Retinal pigment epithelial cell (primary cell): ENCODE results near the gene ZC3H7A.
"Not testable (repeated sequence)": the region's sequence is repeated elsewhere in the genome, so short reads cannot be mapped to it uniquely, and the experiment has no call there.

Source experiments
- DNase-seq: peaks from one replicate; pipeline ENCODE4 v3.0.0-alpha.2; 2010; ENCODE audit warnings: low read depth
- H3K4me3 ChIP-seq: 2 replicates; pipeline ENCODE4 v1.5.1; 2011; ENCODE audit warnings: mild to moderate bottlenecking, low read length, control low read depth, moderate library complexity
- CTCF ChIP-seq: conservative IDR thresholded peaks from 2 replicates; pipeline ENCODE4 v1.5.1; 2011; ENCODE audit warnings: low read depth, low read length, control low read depth, inconsistent platforms

The ZC3H7A gene

GRCh38 chr16:11835891-11836649 is 39.0 kb upstream of the ZC3H7A start:
- no peak overlapping the region for H3K4me3 ChIP-seq
- peak; percentile 28 for DNase-seq
- TF ChIP-seq CTCF = no peak

- DNase-seq = no peak
- no peak overlapping the region for H3K4me3 ChIP-seq
- no peak for TF ChIP-seq CTCF
Measured at GRCh38 chr16:11835309-11835708, 38.3 kb upstream of the ZC3H7A start.

DNA sequence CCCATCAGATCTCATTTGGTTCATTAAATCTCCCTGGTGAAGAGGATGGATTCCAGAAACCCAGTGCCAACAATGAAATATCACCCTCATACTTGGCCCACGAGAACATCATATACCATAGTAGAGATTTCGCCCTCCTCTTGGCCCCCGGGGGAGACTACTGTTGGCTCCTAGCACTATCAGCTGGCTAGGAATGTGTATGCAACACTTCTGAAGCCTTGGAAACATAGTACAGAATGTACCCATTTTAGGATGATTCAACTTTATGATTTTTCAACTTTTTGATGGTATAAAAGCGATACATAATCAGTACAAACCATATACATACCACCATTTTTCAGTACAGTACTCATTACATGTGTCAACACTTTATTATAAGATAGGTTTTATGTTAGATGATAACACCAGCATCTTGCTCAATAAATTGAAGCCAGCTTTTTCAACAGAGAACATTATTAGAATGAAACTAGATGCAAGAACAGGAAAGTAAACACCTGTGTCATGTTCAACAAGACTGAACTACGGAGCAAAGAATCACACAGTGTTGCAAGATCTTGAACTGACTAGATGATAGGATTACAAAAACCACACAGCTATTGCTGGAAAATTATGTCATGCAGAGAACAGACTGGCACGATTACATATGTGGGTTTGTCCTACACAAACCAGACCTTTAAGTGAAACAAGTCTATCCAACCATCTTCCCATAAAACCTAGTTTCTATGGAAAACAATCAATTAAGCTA is 37.1 kb upstream of the ZC3H7A start:
- no peak for TF ChIP-seq CTCF
- no peak overlapping the region for H3K4me3 ChIP-seq
- DNase-seq = peak; percentile 35

- no peak overlapping the region for H3K4me3 ChIP-seq
- TF ChIP-seq CTCF = no peak
- no peak for DNase-seq
Measured at GRCh38 chr16:11828696-11829095, 31.6 kb upstream of the ZC3H7A start.

- DNase-seq, H3K4me3 ChIP-seq: not testable (repeated sequence)
Measured at GRCh38 chr16:11825520-11826165, 28.6 kb upstream of the ZC3H7A start.

DNA sequence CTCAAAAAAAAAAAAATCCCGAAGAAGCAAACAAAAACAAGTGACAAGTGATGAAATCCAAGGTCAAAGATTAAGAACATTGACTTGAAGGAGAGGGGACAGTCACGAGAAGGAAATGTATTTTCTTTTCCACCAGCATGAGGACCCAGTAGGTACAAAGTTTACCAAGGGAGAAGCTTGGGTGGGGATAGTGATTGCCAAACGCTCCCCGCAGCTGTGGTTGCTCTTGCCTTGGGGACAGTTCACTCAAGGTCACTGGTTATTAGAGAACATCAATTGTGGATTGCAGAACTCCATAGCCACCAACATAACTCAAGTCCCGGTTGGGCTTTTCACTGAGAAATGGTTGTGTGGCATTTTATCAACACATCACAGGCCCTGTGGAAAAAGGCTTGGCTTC is 27.3 kb upstream of the ZC3H7A start:
- no peak for TF ChIP-seq CTCF
- DNase-seq = no peak
- H3K4me3 ChIP-seq = no peak overlapping the region

DNA sequence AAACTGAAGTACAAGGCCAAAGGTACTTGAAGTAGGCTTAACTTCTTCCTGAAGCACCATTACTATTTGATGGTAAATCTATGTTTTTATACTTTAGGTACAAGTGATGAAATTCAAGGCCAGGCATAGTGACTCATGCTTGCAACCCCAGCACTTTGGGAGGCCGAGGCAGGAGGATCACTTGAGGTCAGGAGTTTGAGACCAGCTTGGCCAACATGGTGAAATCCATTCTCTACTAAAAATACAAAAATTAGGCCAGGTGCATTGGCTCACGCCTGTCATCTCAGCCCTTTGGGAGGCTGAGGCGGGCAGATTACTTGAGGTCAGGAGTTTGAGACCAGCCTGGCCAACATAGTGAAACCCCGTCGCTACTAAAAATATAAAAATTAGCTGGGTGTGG is 26.6 kb upstream of the ZC3H7A start:
- not testable (repeated sequence) for DNase-seq, H3K4me3 ChIP-seq

DNA sequence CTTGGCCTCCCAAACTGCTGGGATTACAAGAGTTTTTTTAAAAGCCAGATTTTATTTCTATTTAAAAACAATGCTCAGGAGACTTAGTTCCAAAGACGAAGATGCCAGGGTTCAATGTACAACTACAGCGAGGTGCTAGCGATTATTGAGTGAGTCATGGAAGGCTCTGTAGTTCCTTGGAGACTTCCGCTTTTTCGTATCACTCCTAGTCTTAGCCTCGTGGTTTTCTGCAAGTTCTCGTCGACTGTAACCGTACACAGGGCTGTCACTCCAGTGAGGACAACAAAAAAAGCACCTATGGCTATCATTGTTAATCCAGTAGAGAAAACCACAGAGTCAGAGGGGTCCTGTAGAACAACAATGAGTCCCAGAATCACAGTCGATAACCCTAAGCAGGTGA is 22.7 kb upstream of the ZC3H7A start:
- TF ChIP-seq CTCF = no peak
- no peak for DNase-seq
- no peak overlapping the region for H3K4me3 ChIP-seq

GRCh38 chr16:11818970-11819369 is 21.9 kb upstream of the ZC3H7A start:
- not testable (repeated sequence) for H3K4me3 ChIP-seq, DNase-seq
